C4-2B (cell line): ENCODE results near the gene STX8.

Experiments used
- H3K27ac ChIP-seq: fragments of 450-650 bp; 2 replicates; pipeline ENCODE4 v1.5.1; 2017
- ZFX ChIP-seq: fragments of 450-650 bp; IDR thresholded peaks from 2 replicates; pipeline ENCODE4 v1.6.1; 2017
- TF ChIP-seq, protein P1 (sequence below): fragments of 450-650 bp; conservative IDR thresholded peaks from 2 replicates; pipeline ENCODE4 v1.5.1; 2017; ENCODE audit warnings: mild to moderate bottlenecking

STX8 gene

DNA sequence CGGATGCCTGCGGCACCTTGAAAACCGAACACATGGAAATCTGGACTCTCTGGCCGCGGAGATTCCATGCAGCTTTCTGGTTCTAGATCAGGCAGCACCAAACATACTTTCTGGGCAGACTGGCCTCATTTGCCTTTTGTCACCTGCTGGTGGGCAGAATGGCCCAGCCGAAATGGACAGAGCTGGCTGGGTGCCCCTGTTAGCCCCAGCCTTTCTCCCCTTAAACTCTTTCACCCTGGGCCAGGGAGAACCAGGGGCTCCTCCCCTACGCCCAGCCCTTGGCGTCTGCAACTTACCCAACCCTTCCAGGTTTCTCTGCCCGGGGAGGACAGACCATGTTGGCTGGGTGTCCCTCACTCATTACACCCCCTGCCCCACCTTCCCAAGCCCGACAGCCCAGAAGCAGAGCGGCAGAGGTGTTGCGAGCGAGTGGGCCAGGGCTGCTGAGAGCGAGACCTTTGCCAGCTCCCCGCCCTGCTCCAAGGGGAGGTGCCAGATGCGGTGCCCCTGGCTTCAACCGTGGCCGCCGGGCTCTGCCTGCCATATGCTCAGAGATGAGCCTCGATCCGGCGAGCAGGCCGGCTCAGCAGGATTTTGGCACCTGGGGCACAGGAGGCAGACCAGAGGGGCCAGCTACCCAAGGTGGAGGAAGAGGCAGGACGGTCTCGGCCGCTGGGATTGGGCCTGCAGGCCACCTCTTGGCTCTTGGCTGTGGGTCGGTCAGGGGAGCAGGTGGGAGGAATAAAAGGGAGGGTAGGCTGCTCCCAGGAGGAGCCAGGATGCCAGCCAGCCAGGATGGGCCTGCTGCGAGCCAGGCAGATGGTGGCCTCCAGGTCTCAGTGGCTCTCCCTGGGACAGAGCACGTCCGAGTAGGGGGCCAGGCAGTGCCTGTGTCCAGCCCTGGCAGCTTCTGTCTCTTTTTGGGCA is 363.0 kb downstream of the STX8 start:
- H3K27ac ChIP-seq: no peak overlapping the region
- no peak for TF ChIP-seq ZFX
- TF ChIP-seq, protein P1, sequence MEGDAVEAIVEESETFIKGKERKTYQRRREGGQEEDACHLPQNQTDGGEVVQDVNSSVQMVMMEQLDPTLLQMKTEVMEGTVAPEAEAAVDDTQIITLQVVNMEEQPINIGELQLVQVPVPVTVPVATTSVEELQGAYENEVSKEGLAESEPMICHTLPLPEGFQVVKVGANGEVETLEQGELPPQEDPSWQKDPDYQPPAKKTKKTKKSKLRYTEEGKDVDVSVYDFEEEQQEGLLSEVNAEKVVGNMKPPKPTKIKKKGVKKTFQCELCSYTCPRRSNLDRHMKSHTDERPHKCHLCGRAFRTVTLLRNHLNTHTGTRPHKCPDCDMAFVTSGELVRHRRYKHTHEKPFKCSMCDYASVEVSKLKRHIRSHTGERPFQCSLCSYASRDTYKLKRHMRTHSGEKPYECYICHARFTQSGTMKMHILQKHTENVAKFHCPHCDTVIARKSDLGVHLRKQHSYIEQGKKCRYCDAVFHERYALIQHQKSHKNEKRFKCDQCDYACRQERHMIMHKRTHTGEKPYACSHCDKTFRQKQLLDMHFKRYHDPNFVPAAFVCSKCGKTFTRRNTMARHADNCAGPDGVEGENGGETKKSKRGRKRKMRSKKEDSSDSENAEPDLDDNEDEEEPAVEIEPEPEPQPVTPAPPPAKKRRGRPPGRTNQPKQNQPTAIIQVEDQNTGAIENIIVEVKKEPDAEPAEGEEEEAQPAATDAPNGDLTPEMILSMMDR: no peak

DNA sequence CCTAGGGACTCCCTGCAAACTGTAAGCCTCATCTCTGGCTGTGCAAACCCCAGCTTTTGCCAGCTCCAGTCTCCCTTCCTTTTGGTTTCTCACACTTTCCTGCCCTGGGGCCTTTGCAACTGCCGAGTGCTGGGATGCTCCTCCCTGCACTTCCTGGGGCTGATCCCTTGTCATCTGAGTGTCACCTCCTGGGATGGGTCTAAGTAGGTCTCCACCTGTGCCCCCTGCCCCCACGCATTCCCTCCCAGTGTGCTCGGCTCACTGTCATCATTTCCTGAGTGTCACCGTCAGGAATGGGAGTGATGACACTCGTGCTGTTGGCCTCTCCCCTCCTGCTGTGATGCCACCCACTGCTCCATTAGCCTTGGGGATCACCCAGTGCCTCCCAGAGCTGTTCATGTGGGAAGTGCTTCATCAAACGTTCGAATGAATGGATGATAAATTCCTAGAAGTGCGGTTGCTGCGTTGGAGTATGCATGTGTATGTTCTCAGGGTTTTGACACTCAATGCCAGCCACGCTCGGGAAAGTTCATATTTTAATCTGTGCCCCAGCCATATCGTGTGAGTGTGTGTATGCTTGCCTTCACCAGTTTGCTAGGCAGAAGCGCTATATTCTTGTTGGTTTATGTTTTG is 364.4 kb downstream of the STX8 start:
- TF ChIP-seq, protein P1: no peak
- no peak for TF ChIP-seq ZFX
- H3K27ac ChIP-seq: no peak overlapping the region

DNA sequence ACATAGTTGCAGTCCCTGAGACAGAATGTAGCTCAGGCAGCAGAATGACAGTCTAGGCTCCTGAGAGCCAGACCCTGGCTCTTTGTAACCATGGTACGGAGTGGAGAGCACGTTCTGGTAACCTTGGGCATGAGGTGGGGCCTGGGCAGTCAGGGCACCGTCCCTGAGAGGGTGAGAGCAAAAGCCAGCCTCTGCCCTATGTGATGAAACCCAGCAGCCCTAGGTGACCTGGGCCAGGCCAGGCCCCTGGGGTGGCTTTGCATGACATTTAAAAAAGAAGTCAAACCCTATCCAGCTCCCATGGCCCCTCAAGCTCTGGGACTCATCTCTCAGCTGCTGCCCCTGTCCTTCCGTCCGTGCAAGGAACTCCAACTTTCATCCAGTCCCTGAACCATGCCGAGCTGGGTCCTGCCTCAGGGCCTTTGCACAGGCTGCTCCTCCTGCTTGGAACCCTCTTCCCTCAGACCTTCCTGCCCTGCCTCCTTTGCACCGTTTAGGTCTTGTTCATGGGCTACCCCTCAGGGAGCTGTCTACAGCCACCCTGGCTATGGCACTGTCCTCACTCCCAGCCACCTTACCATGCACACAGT is 365.7 kb downstream of the STX8 start:
- H3K27ac ChIP-seq: no peak overlapping the region
- TF ChIP-seq ZFX: no peak
- TF ChIP-seq, protein P1: no peak

DNA sequence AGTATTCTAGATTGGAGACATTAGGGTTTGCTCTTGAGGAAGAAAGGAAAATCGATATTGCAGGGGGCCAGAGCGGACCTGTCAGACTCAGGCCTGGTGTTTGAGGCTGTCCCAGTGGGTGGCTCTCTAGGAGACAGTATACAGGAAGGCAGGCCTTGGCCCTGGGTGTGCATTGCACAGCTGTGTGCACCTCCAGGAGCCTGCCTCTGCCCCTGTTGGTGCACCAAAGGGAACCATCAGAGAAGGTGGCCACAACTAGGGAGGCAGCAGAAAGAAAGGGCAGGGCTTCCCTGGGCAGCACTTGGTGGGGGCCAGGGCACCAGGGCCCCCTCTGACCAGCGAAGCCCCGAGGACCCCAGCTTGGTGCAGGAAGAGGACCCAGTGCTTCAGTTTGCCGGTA is 366.3 kb downstream of the STX8 start:
- TF ChIP-seq ZFX: no peak
- TF ChIP-seq, protein P1: no peak
- no peak overlapping the region for H3K27ac ChIP-seq

DNA sequence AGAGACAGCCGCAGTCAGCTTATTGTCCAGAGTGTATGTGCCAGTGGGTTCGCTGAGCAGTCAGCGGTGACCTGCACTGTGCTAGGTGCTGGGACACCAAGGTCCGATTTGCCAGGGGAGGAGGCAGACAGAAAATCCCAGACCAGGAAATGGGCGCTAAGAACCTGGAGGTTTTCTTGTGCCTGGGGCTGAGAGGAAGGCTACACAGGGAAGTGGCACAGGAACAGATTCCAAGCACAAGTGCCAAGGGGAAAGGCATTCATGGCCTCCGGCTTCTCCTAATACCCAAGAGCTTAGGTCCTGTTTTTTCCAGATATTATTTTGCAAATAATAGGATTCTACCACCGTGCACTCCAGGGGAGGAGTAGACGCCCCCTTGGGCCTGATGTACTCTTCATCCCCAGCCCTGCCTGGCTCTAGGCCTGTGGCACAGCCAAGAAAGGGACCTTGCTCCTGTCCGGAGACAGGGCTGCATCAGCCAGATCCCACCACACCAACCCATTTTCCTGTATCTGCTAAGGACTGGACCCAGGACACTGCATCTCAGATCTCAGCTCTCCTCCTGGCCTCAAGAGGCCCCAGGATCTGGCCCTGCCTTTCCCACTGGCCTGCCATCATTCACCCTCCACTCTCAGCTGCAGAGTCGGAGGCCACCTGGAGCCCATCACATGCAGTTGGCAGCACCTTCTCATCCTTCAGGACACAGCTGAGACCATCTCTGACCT is 367.1 kb downstream of the STX8 start:
- H3K27ac ChIP-seq: peak overlapping the region; percentile 5; the same call in 1 of the 2 replicates

DNA sequence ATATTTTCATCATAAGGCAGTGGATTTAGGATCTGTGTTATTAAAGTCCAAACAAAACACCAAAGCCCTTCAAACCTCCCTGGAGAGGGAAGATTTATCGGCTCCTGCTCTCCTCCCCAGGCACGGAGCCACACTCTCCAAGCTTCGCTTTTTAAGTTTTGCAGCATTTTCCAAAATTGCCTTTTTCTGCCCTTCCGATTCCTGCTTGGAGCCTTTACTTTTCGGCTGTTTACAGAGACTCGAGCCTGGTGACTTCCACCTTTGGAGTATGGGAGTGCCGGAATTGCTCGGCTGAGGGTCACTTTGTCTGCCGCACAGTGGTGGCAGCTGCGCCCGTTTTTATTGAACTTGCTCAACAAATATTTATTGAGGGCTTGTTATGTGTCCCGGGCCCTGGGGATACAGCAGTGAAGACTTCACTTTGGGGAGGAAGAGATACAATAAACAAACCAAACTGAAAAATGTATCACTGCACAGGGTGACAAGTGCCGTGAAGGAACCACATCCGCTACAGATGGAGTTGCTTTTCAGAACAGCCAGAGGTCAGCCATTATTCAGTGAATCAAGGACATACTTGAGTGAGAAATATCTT is 368.8 kb downstream of the STX8 start:
- TF ChIP-seq ZFX: no peak
- TF ChIP-seq, protein P1: no peak
- peak overlapping the region; percentile 42 for H3K27ac ChIP-seq

More for the DNA sequence above, 367.1 kb downstream of the STX8 start:
- TF ChIP-seq, protein P1: no peak
- no peak for TF ChIP-seq ZFX
